ENCODE results near the gene SRP19.

The SRP19 gene

DNA sequence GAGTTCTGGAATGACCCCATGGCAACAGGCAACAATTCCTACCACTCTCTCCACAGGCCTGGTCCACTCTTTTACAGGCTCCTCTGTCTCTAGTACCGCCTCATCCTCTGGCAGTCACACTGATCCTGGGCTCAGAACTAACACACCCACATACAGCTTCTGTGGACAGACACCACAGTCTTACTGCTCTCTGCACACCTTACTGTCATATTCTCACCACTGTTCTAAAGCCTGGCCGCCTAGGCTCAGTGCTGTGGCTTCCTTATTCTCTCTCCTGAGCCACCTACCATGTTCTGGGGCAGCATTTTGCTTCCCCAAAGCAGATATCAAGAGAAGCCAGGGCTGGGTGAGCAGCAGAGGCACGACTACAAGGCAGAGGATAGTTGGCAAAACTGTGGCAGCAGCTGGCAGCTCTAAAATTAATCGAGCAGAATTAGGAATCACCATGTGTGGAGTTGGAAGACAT is 46.1 kb downstream of the SRP19 start:
- TF ChIP-seq, protein P1, sequence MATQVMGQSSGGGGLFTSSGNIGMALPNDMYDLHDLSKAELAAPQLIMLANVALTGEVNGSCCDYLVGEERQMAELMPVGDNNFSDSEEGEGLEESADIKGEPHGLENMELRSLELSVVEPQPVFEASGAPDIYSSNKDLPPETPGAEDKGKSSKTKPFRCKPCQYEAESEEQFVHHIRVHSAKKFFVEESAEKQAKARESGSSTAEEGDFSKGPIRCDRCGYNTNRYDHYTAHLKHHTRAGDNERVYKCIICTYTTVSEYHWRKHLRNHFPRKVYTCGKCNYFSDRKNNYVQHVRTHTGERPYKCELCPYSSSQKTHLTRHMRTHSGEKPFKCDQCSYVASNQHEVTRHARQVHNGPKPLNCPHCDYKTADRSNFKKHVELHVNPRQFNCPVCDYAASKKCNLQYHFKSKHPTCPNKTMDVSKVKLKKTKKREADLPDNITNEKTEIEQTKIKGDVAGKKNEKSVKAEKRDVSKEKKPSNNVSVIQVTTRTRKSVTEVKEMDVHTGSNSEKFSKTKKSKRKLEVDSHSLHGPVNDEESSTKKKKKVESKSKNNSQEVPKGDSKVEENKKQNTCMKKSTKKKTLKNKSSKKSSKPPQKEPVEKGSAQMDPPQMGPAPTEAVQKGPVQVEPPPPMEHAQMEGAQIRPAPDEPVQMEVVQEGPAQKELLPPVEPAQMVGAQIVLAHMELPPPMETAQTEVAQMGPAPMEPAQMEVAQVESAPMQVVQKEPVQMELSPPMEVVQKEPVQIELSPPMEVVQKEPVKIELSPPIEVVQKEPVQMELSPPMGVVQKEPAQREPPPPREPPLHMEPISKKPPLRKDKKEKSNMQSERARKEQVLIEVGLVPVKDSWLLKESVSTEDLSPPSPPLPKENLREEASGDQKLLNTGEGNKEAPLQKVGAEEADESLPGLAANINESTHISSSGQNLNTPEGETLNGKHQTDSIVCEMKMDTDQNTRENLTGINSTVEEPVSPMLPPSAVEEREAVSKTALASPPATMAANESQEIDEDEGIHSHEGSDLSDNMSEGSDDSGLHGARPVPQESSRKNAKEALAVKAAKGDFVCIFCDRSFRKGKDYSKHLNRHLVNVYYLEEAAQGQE (IDR thresholded peaks at IDR 0.05; ENCODE audit: low read depth): no peak
- TF ChIP-seq FOXM1 (IDR thresholded peaks at IDR 0.05; ENCODE audit: borderline replicate concordance, low read depth) (no peak), RAD21 (IDR thresholded peaks at IDR 0.05; ENCODE audit: low read depth) (no peak), TAF1 (IDR thresholded peaks at IDR 0.05; ENCODE audit: low read depth) (no peak), EP300 (IDR thresholded peaks at IDR 0.05; ENCODE audit: borderline replicate concordance) (no peak), CREB1 (IDR thresholded peaks at IDR 0.05; ENCODE audit: low read depth) (no peak)
- TF ChIP-seq, protein P2, sequence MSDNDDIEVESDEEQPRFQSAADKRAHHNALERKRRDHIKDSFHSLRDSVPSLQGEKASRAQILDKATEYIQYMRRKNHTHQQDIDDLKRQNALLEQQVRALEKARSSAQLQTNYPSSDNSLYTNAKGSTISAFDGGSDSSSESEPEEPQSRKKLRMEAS (IDR thresholded peaks at IDR 0.05): no peak

DNA sequence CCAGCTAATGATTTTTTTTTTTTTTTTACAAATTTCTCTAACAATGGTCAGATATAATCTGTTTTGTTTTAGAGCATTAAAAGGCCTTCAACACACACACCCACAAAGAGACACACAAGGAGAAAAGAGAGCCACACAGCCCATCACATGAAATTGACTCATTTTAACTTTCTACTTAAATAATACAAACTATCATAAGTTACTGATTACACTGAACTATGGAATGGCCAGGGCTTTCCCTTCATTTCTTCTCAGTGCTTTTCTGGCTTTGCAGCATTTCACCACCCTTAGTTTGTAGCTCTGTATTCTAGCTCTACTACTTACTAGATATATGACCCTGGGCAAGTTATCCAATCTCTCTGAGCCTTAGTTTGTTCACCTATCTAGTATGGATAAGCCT is 47.8 kb downstream of the SRP19 start:
- TF ChIP-seq TCF12 (IDR thresholded peaks at IDR 0.05; ENCODE audit: low read depth) (no peak), ZBTB7A (IDR thresholded peaks at IDR 0.05; ENCODE audit: low read depth) (no peak), EGR1 (IDR thresholded peaks at IDR 0.05) (no peak), TAF1 (IDR thresholded peaks at IDR 0.05; ENCODE audit: low read depth) (no peak), NFIC (IDR thresholded peaks at IDR 0.05) (no peak), RAD21 (IDR thresholded peaks at IDR 0.05; ENCODE audit: low read depth) (no peak), TEAD4 (IDR thresholded peaks at IDR 0.05) (no peak), FOXM1 (IDR thresholded peaks at IDR 0.05; ENCODE audit: borderline replicate concordance, low read depth) (no peak), CREB1 (IDR thresholded peaks at IDR 0.05; ENCODE audit: low read depth) (no peak)
- TF ChIP-seq, protein P1 (IDR thresholded peaks at IDR 0.05; ENCODE audit: low read depth): no peak
- TF ChIP-seq, protein P3, sequence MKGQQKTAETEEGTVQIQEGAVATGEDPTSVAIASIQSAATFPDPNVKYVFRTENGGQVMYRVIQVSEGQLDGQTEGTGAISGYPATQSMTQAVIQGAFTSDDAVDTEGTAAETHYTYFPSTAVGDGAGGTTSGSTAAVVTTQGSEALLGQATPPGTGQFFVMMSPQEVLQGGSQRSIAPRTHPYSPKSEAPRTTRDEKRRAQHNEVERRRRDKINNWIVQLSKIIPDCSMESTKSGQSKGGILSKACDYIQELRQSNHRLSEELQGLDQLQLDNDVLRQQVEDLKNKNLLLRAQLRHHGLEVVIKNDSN (IDR thresholded peaks at IDR 0.05): no peak

DNA sequence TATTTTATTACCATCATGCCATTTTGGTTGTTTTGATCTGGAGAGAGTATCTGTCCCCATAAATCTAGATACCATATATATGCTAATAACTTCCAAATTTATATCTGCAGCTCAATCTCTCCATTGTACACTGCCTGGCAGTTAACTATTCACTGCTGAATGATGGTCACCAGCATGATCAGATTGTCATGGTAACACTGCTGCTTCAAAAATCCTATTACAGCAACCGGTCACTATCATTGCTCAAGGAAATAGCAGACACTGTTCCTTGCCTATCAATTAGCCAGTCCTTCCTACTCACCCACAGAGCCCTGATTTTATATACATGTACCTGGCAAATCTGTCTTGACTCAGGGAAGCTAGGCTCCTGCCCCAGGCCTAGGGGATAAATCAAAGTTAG is 49.4 kb downstream of the SRP19 start:
- TF ChIP-seq EGR1 (IDR thresholded peaks at IDR 0.05) (no peak), RAD21 (IDR thresholded peaks at IDR 0.05; ENCODE audit: low read depth) (no peak), TEAD4 (IDR thresholded peaks at IDR 0.05) (no peak), ZBTB7A (IDR thresholded peaks at IDR 0.05; ENCODE audit: low read depth) (no peak), CREB1 (IDR thresholded peaks at IDR 0.05; ENCODE audit: low read depth) (no peak), FOXM1 (IDR thresholded peaks at IDR 0.05; ENCODE audit: borderline replicate concordance, low read depth) (no peak), TCF12 (IDR thresholded peaks at IDR 0.05; ENCODE audit: low read depth) (no peak), TAF1 (IDR thresholded peaks at IDR 0.05; ENCODE audit: low read depth) (no peak), YY1 (IDR thresholded peaks at IDR 0.05; ENCODE audit: low read depth) (no peak)
- TF ChIP-seq, protein P1 (IDR thresholded peaks at IDR 0.05; ENCODE audit: low read depth): no peak
- TF ChIP-seq, protein P2 (IDR thresholded peaks at IDR 0.05): no peak

DNA sequence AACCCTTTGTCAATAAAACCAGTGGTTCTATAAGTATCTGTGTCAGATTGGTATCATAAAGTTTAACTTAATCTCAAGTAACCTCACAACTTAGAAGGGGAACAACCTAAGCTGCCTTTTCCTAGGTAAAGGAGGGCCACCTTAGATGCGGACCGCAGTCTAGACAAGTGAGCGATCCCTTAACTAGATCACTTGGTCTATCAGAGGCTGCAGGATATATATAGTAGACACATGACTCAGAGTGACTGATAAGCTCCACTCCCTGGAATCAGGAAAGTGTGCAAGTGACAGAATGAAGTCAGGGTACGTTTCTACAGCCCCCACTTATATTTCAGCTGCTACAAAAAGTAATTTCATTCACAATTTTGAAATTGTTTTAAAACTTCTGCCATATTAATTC is 53.5 kb downstream of the SRP19 start:
- TF ChIP-seq YY1 (IDR thresholded peaks at IDR 0.05; ENCODE audit: low read depth) (no peak), CEBPB (IDR thresholded peaks at IDR 0.05) (no peak), EP300 (IDR thresholded peaks at IDR 0.05; ENCODE audit: borderline replicate concordance) (no peak), CREB1 (IDR thresholded peaks at IDR 0.05; ENCODE audit: low read depth) (no peak), TAF1 (IDR thresholded peaks at IDR 0.05; ENCODE audit: low read depth) (no peak), NFIC (IDR thresholded peaks at IDR 0.05) (no peak), EGR1 (IDR thresholded peaks at IDR 0.05) (no peak), TEAD4 (IDR thresholded peaks at IDR 0.05) (no peak), ZBTB7A (IDR thresholded peaks at IDR 0.05; ENCODE audit: low read depth) (no peak), TCF12 (IDR thresholded peaks at IDR 0.05; ENCODE audit: low read depth) (no peak), RAD21 (IDR thresholded peaks at IDR 0.05; ENCODE audit: low read depth) (no peak)
- TF ChIP-seq, protein P3 (IDR thresholded peaks at IDR 0.05): no peak

Data from Ishikawa (cell line).